Measurements from ENCODE around the gene CCNB2.
"Not testable (repeated sequence)": the region's sequence is repeated elsewhere in the genome, so short reads cannot be mapped to it uniquely, and the experiment has no call there.

Gene CCNB2

DNA sequence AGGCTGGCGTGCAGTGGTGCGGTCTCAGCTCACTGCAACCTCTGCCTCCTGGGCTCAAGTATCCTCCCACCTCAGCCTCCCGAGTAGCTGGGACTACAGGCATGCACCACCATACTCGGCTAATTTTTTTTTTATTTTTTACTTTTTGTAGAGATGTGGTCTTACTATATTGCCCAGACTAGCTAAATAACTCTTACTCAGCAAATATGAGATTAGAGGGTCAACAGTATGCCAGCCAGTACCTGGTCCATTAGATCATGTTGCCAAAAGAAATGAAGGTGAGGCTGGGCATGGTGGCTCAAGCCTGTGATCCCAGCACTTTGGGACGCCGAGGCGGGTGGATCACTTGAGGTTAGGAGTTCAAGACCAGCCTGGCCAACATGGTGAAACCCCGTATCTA, 57.1 kb downstream of the CCNB2 start:
- not testable (repeated sequence) for FAIRE-seq; DNase-seq (ENCODE audit: insufficient read length, low spot score)

DNA sequence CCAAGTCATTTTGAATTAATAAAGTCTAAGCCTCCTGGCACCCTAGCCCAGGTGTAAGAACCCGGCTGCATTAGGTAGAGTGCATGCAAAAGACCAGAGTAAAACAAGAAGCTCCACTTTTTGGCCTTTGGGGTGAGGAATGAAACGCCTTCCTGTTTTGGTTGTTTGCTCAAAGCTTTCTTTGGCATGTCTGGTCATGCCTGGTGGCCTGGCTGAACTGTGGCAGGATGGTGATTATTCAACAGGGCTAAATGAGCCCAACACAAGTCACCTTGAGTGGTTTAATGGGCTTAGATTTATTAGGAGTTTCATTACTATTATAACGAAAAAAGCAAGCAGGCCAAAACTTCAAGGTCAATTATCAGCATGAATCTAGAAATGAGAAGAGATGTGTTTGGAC, 60.8 kb downstream of the CCNB2 start:
- FAIRE-seq (peak; percentile 63), DNase-seq (ENCODE audit: insufficient read length, low spot score) (no peak)

DNA sequence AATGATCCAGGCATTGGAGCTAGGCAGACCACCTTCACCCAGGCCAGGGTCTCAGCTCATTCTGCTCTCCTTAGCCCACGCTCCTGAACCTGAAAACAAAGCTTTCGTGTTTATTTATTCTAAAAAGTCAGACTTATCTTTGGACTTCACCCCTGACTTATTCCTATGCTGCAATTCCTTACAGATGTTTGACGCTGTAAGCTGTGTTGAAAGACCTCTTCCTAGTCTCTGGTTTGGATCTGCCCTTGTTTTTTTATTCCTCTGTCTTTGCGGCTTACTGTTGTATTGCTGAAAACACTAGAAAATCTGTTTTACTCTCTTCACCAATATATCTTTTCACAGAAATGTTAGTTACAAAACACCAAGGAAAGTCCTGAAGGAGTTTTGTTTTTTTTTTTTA, 61.2 kb downstream of the CCNB2 start:
- FAIRE-seq = no peak
- no peak for DNase-seq (ENCODE audit: insufficient read length, low spot score)

DNA sequence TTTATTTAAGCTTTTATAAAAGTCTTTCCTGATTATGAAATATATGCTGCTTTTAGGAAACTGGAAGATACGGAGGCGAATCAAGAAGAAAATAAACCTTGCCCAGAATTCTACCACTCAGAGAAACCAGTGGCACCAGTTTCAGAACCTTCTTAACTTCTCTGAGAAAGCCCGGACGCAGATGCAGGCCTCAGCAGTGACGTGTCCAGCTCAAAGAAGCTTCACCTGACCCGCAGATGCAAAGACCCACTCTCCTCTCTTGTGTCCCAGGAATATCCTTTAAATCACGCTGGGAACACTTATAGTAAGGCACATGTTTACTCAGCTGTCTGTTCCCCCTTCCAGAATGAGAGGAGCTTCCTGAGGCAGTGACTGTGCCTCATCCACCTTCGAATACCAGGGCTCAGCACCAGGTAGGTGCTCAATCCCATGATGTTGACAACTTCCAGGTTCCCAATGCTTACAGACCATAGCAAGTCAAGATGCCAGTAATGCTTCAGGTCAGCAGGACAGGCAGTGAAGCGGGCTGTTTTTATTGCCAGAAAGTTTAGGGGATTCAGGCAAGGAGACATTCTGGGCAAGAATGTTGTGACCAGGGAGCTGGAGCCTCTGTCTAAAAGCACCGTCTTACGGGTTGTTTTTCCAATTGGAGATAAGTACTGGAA, 61.8 kb downstream of the CCNB2 start:
- DNase-seq (ENCODE audit: insufficient read length, low spot score) (no peak), FAIRE-seq (no peak)

DNA sequence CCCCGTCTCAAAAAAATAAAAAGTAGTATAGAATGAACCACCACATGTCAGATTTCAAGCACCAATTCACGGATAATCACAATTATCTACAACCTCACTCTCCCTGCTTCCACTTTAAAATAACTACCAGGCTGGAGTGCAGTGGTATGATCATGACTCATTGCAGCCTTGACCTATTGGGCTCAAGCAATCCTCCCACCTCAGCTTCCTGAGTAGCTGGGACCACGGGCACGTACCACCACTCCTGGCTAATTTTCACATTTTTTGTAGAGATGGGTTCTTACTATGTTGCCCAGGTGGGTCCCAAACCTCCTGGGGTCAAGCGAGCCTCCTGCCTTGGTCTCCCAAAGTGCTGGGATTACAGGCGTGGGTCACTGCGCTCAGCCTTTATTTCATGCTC, 63.6 kb downstream of the CCNB2 start:
- DNase-seq (ENCODE audit: insufficient read length, low spot score) (no peak), FAIRE-seq (no peak)

DNA sequence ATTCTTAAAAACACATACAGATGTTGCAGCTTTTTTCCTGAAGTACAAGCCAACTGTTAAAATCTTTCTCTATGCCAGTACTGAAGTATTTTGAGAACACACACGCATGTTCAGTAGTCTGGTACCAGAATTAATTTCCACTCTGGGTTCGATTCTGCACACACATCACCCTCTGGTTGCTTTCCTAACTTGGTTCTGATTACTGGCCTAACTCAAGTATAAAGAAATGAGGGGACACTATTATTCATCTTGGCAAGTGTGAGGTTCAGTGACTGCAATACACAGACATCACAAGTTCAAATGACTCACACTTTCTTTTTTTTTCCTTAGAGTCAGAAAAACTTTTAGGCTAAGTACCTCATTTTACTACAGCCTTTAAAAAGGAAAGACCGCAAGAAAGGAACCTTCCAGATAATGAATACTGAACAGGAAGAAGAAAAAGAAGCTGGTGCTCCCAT, 64.3 kb downstream of the CCNB2 start:
- no peak for FAIRE-seq
- no peak for DNase-seq (ENCODE audit: insufficient read length, low spot score)

DNA sequence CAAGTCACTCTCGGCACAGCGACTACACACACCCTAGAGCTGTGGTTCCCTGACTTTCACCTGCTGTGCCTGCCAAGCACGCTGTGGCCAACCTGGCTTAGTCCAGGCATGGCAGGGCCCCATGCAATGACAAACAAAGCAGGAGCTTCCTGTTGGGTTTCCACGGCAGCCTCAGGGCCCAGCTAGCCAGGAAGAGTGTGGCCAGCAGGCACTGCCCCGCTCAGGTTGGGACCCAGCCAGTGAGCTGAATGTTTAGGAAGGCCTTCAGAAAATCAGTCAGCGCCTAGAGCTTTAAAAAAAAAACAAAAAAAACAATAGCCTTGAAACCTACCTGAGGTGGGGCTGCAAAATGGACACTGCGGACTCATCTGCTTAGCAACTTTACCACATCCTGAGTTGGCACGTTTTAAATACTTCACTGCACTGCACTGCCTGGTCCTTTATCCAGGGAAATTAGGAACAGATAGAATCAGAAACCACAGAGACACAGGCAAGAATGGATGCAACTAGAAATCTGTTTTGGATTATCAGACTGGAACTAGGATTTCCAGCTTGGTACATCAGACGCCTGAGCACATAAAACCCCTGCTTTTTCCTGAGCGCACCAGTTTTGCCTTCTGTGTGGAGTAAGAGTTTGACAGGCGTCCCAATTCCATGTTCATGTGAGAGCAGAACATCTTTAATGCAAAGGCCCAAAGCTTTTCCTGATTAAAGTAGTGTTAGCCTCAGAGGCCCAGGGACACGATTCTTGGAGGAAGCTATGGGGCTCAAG, 65.5 kb downstream of the CCNB2 start:
- FAIRE-seq (no peak), DNase-seq (ENCODE audit: insufficient read length, low spot score) (no peak)

DNA sequence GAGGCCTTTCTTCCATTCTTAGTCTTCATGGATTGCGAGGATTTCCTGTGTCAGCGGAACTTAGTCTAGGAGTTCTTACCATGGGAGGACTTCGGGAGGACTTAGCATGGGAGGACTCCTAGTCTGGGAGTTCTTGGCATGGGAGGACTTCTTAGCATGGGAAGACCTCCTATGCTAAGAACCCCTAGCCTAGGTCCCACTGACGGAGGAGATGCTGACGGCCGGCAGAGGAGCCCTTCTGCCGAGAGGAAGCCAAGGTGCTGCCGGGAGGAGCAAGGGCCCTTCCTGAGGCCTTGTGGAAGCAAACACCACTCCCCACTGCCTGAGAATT, 66.1 kb downstream of the CCNB2 start:
- FAIRE-seq (no peak), DNase-seq (ENCODE audit: insufficient read length, low spot score) (no peak)

DNA sequence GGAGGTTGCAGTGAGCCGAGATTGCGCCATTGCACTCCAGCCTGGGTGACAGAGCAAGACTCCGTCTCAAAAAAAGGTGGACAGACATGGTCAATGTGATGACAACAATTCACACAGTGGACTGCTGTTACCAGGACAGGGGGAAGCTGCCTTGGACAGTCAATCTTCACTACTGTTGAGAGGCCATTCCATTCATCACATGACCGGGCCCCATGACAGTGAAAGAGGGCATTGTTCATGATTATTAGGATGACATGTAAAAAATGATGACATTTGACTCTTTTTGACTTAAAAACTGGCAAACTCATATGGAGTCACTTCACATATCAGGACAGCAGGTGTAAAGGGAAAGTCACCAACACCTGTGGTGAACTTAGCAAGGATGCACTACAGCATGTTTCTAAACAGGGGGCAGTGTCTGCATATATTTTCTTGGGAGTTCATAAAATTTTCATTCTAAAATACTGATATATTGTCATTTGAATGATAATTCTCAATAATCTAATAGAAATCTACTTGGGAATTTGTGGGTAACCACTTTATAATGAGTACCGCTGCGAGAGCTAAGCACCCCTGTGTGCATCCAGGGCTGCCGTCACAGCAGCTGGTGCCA, 67.4 kb downstream of the CCNB2 start:
- DNase-seq (ENCODE audit: insufficient read length, low spot score) (no peak), FAIRE-seq (no peak)

DNA sequence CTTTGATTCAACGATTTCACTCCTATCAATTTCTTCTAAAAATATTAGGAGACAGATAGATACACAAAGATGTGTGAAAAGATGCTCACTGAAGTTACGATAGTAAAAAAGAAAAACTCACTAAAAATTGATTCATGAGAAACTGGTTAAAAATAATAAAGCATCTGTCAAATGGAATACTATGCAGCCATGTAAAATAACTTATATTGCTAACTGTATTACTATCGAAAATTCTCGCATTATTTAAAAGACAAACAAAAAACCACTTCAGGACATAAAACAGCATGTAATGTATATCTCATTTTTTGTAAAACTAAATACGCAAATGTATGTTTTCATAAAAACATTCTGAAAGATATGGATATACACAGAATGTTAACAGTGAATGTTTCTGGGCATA, 68.2 kb downstream of the CCNB2 start:
- DNase-seq (ENCODE audit: insufficient read length, low spot score) (no peak), FAIRE-seq (peak; percentile 14)

DNA sequence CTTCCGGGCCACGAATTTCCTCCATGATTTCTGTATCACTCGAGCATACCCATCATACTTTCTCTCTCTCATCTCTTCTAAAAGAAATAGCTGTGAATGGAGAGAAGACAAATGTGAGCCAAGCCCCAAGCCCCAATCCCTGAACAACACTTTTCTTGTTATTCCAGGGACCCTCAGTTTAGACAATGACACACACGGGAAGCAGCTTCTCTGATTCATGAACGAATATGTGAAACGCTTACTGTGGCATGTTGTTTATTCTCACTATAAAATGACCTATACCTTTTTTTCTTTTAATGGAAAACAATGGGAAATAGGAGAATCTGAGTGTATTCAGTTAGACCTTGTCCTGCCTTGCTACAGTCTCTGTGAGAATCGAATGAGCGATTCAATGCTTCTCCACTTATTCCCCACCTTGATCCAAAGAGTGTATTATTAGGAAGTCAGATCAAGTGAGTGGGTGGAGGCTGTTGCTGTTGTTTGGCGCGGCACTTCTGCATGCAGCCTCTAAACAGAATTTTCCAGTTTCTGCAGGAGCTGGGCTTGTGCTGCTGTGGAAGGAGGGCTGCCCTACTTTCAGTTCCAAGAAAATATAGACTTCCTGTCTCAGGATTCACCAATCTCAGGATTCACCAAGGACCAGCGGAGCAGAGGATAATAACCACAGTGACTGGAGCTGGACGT, 69.3 kb downstream of the CCNB2 start:
- DNase-seq (ENCODE audit: insufficient read length, low spot score) (no peak), FAIRE-seq (no peak)

All from GM19239 (cell line).